HG03280 (cell line): ENCODE results near the gene CTSG.
"Not testable (repeated sequence)": the region's sequence is repeated elsewhere in the genome, so short reads cannot be mapped to it uniquely, and the experiment has no call there.

Experiments used
- ATAC-seq: cut with Tn5 transposase; IDR thresholded peaks from one replicate; pipeline ENCODE4 v1.9.1; 2021; ENCODE audit warnings: mild to moderate bottlenecking, moderate library complexity; ENCODE audit not compliant: unreplicated experiment

Gene CTSG

DNA sequence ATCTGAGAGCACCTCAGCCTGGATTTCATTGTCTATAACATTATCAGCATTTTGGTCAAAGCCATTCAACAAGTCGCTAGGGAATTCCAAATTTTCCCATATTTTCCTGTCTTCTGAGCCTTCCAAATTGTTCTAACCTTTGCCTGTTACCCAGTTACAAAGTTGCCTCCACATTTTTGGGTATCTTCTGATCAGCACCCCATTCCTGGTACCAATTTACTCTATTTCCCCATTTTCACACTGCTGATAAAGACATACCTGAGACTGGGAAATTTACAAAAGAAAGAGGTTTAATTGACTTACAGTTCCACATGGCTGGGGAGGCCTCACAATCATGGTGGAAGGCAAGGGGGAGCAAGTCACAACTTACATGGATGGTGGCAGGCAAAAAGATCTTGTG lies 27.0 kb downstream of the CTSG start:
- not testable (repeated sequence) for ATAC-seq

GRCh38 chr14:24542346-24542936 lies 33.6 kb downstream of the CTSG start:
- ATAC-seq: no peak

DNA sequence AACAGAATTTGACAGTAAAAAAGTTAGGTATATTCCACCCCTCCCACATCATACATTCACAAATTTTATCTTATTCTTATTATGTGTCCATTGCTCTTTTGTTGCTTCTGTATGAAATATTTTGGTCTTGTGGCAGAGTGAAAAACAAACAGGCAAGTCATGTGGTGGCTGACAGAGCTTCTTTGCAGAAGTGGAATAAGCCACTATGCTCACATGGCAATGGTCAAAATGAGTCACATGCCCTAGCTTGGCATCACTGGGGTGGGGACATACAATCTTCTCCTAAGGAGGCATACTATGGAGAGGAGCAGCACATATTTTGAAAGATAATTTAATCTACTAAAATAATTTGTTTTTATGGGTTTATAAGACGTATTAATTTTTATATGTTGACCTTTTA lies 40.3 kb downstream of the CTSG start:
- ATAC-seq: no peak

GRCh38 chr14:24534286-24534685 lies 41.8 kb downstream of the CTSG start:
- no peak for ATAC-seq

DNA sequence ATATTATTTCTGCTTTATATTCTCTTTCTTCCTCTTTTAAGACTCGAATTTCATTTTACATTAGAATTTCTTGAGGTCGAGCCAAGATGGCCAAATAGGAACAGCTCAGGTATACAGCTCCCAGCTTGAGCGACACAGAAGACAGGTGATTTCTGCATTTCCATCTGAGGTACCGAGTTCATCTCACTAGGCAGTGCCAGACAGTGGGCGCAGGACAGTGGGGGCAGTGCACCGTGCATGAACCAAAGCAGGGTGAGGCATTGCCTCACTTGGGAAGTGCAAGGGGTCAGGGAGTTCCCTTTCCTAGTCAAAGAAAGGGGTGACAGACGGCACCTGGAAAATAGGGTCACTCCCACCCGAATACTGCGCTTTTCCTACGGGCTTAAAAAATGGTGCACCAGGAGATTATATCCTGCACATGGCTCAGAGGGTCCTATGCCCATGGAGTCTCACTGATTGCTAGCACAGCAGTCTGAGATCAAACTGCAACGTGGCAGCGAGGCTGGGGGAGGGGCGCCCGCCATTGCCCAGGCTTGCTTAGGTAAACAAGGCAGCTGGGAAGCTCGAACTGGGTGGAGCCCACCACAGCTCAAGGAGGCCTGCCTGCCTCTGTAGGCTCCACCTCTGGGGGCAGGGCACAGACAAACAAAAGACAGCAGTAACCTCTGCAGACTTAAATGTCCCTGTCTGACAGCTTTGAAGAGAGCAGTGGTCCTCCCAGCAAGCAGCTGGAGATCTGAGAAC lies 50.0 kb downstream of the CTSG start:
- not testable (repeated sequence) for ATAC-seq
